ENCODE data around the gene GRB10. TPM values are rescaled to one million over a fixed set of nuclear protein-coding genes. Genes with fewer than 3 reads are reported as not detected.

The GRB10 gene
- total RNA-seq = 1 to 10 TPM; 9.3 to 9.7 TPM

GRCh38 chr7:50782375-50783208, at the start of gene GRB10:
GRB10 (minus strand) TSS chr7:50782896; CDS start chr7:50732322, 50,574 bp downstream.

GRCh38 chr7:50564640-50565558, 217.8 kb downstream of the GRB10 start, which contains the start of gene DDC:
DDC (minus strand) TSS chr7:50565405; CDS start chr7:50544085, 21,320 bp downstream.

Other genes starting within 250 kb of the GRB10 start
- not detected for gene DDC, start 217.5 kb downstream of the GRB10 start, total RNA-seq